NCI-H1694 treated with DMSO at 0.1 percent for 48 hours (cell line): Measurements from ENCODE around the gene FOXO6.
A peak's percentile ranks its signal among the peaks of the same experiment; 100 is the strongest.

ENCODE experiments used
- DNase-seq: peaks from one replicate; lab custom pipeline; 2025; lab: John Stamatoyannopoulos, UW

The FOXO6 gene

GRCh38 chr1:41360786-41361494 is at the start of gene FOXO6:
TSS of gene FOXO6 (plus strand) at chr1:41361434.
- peak; percentile 92 for DNase-seq

- DNase-seq = no peak
Measured at GRCh38 chr1:41312991-41313645, 48.1 kb upstream of the FOXO6 start.

GRCh38 chr1:41313661-41314131 is 47.5 kb upstream of the FOXO6 start:
- DNase-seq = no peak

- no peak for DNase-seq
Measured at GRCh38 chr1:41314376-41315145, 46.7 kb upstream of the FOXO6 start.

- DNase-seq = peak; percentile 25
Measured at GRCh38 chr1:41315146-41315822, 46.0 kb upstream of the FOXO6 start.

- DNase-seq = no peak
Measured at GRCh38 chr1:41315871-41316270, 45.4 kb upstream of the FOXO6 start.

- DNase-seq = no peak
Measured at GRCh38 chr1:41317361-41317760, 43.9 kb upstream of the FOXO6 start.

GRCh38 chr1:41318135-41318534 is 43.1 kb upstream of the FOXO6 start:
- no peak for DNase-seq

- no peak for DNase-seq
Measured at GRCh38 chr1:41319106-41319755, 42.0 kb upstream of the FOXO6 start.

- DNase-seq = peak; percentile 51
Measured at GRCh38 chr1:41319807-41320711, 41.2 kb upstream of the FOXO6 start.

GRCh38 chr1:41320895-41321676 is 40.1 kb upstream of the FOXO6 start:
- DNase-seq = no peak

- no peak for DNase-seq
Measured at GRCh38 chr1:41322101-41322661, 39.1 kb upstream of the FOXO6 start.

GRCh38 chr1:41322835-41323234 is 38.4 kb upstream of the FOXO6 start:
- peak; percentile 39 for DNase-seq

GRCh38 chr1:41323243-41323642 is 38.0 kb upstream of the FOXO6 start:
- DNase-seq = no peak

GRCh38 chr1:41325801-41326200 is 35.4 kb upstream of the FOXO6 start:
- no peak for DNase-seq

- no peak for DNase-seq
Measured at GRCh38 chr1:41327383-41327999, 33.7 kb upstream of the FOXO6 start.

- peak; percentile 13 for DNase-seq
Measured at GRCh38 chr1:41328001-41328615, 33.1 kb upstream of the FOXO6 start.

- no peak for DNase-seq
Measured at GRCh38 chr1:41328780-41329640, 32.2 kb upstream of the FOXO6 start.
